Dendritic cell treated with granulocyte-macrophage colony-stimulating factor and Interleukin-4, amounts not matched to agents 40 ng/mL and 50 ng/mL, for 4 days (primary cell): ENCODE data around the gene ALG14.
"Not testable (repeated sequence)": the region's sequence is repeated elsewhere in the genome, so short reads cannot be mapped to it uniquely, and the experiment has no call there.

Experiments used
- H3K27ac Mint-ChIP-seq: one replicate; pipeline ENCODE4 v1.8.0; 2022; ENCODE audit warnings: mild to moderate bottlenecking, mixed read lengths
- H3K27me3 Mint-ChIP-seq: one replicate; pipeline ENCODE4 v1.8.0; 2022; ENCODE audit warnings: mild to moderate bottlenecking, mixed read lengths
- H3K36me3 Mint-ChIP-seq: one replicate; pipeline ENCODE4 v1.8.0; 2022; ENCODE audit warnings: low read depth, mixed read lengths
- H3K4me1 Mint-ChIP-seq: one replicate; pipeline ENCODE4 v1.8.0; 2022; ENCODE audit warnings: low read depth, mixed read lengths
- H3K4me3 Mint-ChIP-seq: one replicate; pipeline ENCODE4 v1.8.0; 2022; ENCODE audit warnings: mild to moderate bottlenecking, moderate library complexity, mixed read lengths
- H3K9me3 Mint-ChIP-seq: one replicate; pipeline ENCODE4 v1.8.0; 2022; ENCODE audit warnings: mixed read lengths
- intact Hi-C: fragments of 100-400 bp; cut with micrococcal nuclease; formaldehyde crosslinking; loops from one replicate; pipeline ENCODE4 v1.15.0; 2022

The ALG14 gene

DNA sequence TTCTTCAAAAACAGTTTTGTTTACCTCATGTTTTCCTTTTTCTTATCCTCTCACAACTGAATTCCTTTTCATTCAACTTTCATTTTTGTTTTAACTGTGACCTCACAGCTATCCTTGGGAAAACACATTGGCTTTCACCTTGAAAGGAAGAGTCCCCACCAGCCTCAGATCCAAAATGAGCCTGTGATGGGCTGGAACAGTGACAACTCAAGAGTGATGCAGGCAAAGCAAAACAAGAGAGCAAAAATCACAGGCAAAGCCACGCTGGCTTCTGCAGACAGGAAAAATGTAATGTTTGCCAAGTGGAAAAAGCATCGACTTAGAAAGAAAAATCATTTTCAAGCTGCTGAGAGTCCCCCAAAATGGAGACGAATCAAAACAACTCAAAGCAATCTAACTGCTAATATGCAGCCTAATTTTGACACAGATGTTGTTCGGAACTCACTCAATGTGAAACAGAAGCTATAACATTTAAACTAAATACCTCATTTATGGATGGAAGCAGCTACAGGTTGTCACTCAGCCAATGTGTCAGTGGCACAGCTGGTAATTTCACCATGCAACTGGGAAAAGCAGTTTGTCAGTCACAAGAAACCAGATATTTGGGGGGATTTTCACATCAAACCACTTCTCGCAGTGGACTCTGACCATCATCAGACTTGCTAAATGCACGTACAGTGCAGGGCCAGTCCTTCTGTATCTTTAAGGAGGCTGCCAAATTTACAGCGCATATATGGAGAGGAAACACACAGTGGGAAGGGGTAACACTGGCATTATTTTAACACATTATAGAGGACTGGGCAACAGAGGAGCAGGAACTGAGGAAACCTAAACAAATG is 50.7 kb downstream of the ALG14 start:
- no peaks in the 10 kb centered on the region for H3K27me3 Mint-ChIP-seq
- H3K9me3 Mint-ChIP-seq: no peaks in the 10 kb centered on the region
- intact Hi-C loops: no loop called here
- H3K36me3 Mint-ChIP-seq: peaks cover 13% of the 10 kb centered on the region
- no peaks in the 10 kb centered on the region for H3K4me1 Mint-ChIP-seq
- H3K4me3 Mint-ChIP-seq: no peak overlapping the region
- H3K27ac Mint-ChIP-seq: no peak overlapping the region

DNA sequence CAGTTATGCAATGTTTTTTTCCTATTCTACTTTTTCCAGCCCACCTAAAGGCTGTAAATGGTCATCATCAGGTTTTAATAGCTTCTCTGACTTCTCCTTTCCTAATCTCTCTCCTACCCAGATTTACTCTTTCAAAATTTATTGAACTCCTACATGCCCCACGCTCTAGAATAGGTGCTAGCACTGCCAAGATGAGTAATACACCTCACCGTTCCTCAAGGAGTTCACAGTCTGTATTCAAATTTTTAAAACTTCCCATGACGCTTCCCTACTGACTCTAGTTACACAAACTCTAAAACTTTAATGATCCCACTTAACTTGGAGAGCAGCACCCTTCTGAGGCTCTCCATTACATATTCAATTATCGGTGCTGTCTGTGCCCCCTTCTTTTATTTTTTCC is 51.6 kb downstream of the ALG14 start:
- intact Hi-C loops: no loop called here
- Mint-ChIP-seq H3K36me3 (peaks cover 7% of the 10 kb centered on the region), H3K27ac (no peak overlapping the region), H3K4me1 (no peaks in the 10 kb centered on the region), H3K27me3 (no peaks in the 10 kb centered on the region), H3K9me3 (no peaks in the 10 kb centered on the region), H3K4me3 (no peak overlapping the region)

DNA sequence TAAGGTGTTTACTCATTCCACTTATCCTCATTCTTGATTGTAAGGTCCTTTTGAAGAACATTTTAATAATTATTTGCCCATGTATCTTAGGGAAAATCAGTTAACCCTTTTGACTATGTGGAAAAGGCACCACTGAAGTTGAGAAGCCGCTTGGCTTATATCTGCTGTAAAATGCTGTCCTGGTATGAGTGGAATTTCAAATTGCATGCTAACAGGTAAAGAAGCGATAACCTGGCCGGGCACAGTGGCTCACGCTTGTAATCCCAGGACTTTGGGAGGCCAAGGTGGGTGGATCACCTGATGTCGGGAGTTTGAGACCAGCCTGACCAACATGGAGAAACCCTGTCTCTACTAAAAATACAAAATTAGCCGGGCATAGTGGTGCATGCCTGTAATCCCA is 53.3 kb downstream of the ALG14 start:
- intact Hi-C loops, H3K4me1 Mint-ChIP-seq, H3K36me3 Mint-ChIP-seq, H3K4me3 Mint-ChIP-seq, H3K27me3 Mint-ChIP-seq, H3K9me3 Mint-ChIP-seq, H3K27ac Mint-ChIP-seq: not testable (repeated sequence)

DNA sequence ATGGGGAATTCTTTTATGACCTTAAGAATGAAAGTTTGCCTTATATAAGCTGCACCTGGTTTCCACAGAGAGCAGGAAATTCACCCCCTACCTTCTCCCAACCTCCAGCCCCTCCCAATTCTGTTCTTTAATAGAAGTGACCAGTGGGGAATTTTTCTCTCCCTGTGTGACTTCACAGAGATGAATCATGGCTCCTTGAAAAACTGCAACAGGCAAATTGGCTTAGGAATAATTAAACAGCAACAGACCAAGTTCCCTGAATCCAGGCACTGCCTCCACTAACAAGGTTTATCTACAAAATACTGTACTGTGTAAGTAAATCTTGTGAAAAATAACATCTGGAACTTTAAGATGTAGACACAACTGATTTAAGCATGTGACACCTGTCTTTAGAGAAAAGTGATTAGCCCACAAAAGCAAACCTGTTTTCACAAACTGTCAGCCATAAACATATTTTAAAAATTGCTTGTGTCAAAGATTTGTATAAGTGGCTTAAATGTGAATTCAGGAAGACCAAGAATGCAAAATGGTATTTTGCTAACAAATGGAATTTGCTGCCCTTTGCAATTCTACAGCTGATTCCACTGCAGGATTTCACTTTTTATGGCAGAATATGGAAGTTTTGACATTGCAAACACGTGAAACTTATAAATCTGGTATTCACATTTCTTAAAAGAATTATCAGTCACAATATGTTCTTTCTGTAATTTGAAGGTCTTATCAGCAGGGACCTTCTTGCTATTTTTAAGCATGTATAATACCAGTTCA is 54.0 kb downstream of the ALG14 start:
- H3K27ac Mint-ChIP-seq: no peak overlapping the region
- intact Hi-C loops: no loop called here
- H3K4me1 Mint-ChIP-seq: no peaks in the 10 kb centered on the region
- H3K9me3 Mint-ChIP-seq: no peaks in the 10 kb centered on the region
- H3K4me3 Mint-ChIP-seq: no peak overlapping the region
- no peaks in the 10 kb centered on the region for H3K27me3 Mint-ChIP-seq
- no peaks in the 10 kb centered on the region for H3K36me3 Mint-ChIP-seq

DNA sequence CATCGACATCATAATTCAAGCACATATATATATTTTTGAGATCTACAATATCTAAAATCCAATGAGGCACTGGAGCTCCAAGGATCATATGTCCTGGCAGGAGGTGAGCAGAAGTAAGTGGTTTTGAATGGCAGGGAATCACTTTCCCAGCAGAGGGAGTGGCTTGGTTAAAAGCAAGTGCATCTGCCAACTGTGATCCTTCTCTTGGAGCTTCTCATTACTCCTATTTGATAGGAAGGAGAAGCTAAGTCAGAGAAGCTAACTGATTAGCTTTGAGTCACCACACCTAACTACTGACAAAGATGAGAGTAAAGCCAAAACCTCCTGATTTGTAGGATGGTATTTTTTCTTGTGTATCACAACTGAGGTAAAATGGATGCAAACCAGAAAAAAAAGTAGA is 55.0 kb downstream of the ALG14 start:
- Mint-ChIP-seq H3K4me3 (no peak overlapping the region), H3K36me3 (no peaks in the 10 kb centered on the region), H3K27ac (no peak overlapping the region), H3K27me3 (no peaks in the 10 kb centered on the region), H3K4me1 (no peaks in the 10 kb centered on the region), H3K9me3 (no peaks in the 10 kb centered on the region)
- intact Hi-C loops: no loop called here

DNA sequence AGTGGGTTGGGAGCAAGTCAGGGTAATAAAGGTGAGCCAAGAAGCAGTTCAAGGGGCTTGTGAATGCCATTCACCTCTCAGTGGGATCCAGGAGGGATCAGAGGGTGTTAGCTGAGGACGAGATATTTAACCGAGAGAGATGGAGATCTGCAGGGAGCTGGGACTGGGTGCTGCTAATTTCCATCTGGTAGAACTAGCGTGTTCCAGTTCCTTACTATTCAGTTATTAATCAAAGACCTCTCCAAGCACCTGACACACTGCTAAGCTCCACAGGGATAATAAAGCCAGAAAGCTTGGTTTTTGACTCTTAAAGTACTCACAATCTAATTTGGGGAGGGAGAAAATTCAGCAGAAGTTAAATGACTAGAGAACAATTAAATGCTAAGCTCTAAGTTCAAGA is 57.7 kb downstream of the ALG14 start:
- Mint-ChIP-seq H3K4me1 (no peaks in the 10 kb centered on the region), H3K9me3 (no peaks in the 10 kb centered on the region), H3K27ac (no peak overlapping the region), H3K27me3 (no peaks in the 10 kb centered on the region), H3K4me3 (no peak overlapping the region), H3K36me3 (no peaks in the 10 kb centered on the region)
- intact Hi-C loops: no loop called here

DNA sequence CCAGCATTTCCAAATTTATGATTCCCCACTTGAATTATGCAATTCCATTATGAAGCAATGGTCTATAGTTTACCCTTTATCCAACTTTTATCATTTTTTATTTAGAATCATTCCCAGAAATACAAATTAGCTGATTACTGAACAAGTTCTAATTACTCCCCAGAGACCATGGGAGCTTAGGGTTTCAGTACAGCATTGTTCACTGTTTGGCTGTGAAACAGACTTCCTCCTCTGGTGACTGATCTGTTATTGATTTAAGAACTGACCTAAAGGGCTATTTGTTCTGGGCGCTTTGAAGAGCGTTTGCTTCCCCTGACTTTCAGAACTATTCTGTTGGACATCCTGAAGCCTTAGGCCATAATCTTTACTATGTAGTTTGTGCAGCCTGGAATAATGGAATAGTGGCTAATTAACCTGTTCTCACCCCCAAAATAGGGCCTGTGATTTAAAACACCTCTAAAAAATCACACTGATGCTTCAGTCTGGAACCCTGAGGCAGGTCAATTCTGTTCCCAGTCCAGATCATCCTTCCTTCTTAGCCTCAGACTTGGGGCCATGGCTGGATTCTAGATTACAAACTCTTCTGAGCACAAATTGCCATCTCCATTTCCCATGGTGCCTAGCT is 58.7 kb downstream of the ALG14 start:
- H3K4me1 Mint-ChIP-seq: no peaks in the 10 kb centered on the region
- H3K36me3 Mint-ChIP-seq: no peaks in the 10 kb centered on the region
- H3K27ac Mint-ChIP-seq: no peak overlapping the region
- H3K27me3 Mint-ChIP-seq: no peaks in the 10 kb centered on the region
- intact Hi-C loops: no loop called here
- no peaks in the 10 kb centered on the region for H3K9me3 Mint-ChIP-seq
- no peak overlapping the region for H3K4me3 Mint-ChIP-seq

DNA sequence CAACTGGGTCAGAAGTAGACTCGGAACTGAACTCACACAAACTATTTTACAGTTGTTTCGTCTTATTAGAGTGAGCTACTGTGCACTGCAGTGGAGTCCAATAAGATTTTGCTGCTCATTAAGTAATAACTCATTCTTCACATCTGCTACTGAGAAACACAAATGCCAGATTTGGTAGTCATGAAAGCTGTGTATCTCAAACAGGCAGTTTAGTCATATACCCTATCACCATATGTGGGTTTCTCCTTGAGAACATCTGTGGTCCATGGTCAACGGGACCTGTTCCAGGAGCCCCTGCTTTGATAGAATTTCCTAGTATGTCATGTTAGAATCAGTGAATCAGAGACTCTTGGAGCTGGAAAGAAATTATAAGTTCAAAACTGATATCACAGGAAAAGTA is 60.4 kb downstream of the ALG14 start:
- no peaks in the 10 kb centered on the region for H3K36me3 Mint-ChIP-seq
- no peaks in the 10 kb centered on the region for H3K4me1 Mint-ChIP-seq
- H3K9me3 Mint-ChIP-seq: no peaks in the 10 kb centered on the region
- no peaks in the 10 kb centered on the region for H3K27me3 Mint-ChIP-seq
- H3K27ac Mint-ChIP-seq: no peak overlapping the region
- no peak overlapping the region for H3K4me3 Mint-ChIP-seq
- intact Hi-C loops: no loop called here

DNA sequence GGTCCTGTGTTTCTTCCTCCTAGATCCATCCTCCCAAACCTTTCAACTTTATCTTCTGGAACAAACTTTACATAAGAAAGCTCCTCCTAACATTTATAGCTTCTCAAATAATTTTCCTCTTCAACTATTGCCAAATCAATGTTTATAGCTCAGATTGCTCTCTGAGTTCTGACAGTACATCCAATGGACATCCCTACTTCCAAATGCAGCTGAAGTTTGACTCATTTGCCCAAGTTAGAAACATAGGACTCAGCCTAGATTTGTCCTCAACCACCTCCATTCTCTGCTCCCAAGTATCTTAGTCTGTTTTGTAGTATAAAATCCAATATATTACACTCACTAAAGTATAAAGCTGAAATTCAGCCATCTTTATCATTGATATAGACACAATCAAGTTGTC is 62.6 kb downstream of the ALG14 start:
- intact Hi-C loops: no loop called here
- no peaks in the 10 kb centered on the region for H3K9me3 Mint-ChIP-seq
- H3K4me1 Mint-ChIP-seq: no peaks in the 10 kb centered on the region
- no peaks in the 10 kb centered on the region for H3K27me3 Mint-ChIP-seq
- H3K27ac Mint-ChIP-seq: no peak overlapping the region
- H3K4me3 Mint-ChIP-seq: no peak overlapping the region
- H3K36me3 Mint-ChIP-seq: no peaks in the 10 kb centered on the region

DNA sequence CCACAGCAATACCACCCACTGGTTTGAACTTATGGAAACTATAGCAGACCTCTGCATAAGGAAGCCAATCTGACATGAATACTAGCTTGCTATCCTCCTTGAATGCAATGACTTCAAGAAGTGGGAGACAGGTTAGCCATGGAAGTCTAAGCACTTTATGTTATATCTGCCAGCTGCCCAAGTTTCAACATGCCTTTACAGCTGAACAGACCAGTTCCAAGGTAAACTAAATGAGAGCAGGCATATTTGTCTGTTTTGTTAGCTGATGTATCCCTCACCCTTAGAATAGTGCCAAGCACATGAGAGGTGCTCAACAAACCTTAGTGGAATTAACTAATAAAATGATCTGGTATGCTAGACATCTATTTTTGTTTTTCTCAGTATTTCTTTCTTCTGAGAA is 65.1 kb downstream of the ALG14 start:
- Mint-ChIP-seq H3K27me3 (no peaks in the 10 kb centered on the region), H3K4me1 (no peaks in the 10 kb centered on the region)

DNA sequence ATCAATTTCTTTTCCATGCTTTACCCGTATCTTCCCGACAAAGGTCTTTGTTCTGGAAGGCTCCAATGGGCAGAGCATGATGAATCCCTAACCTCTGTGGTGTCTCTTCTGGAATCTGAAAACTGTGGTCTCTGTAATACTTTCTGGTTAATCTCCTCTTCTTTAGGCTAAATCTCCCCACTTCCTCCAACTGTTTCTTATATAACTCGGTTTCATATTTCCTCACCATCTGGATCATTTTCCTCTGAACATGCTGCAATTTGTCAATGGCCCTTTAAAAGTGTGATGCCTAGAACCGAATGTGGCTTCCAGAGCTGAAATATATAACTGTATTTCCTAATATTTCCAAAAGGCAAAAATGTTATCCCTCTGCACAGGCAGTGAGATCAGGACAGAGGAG is 66.1 kb downstream of the ALG14 start:
- Mint-ChIP-seq H3K27me3 (no peaks in the 10 kb centered on the region), H3K9me3 (no peaks in the 10 kb centered on the region), H3K36me3 (no peaks in the 10 kb centered on the region), H3K4me1 (no peaks in the 10 kb centered on the region), H3K4me3 (no peak overlapping the region), H3K27ac (no peak overlapping the region)
- intact Hi-C loops: no loop called here

More for the DNA sequence above, 65.1 kb downstream of the ALG14 start:
- Mint-ChIP-seq H3K9me3 (no peaks in the 10 kb centered on the region), H3K36me3 (no peaks in the 10 kb centered on the region), H3K27ac (no peak overlapping the region), H3K4me3 (no peak overlapping the region)
- intact Hi-C loops: no loop called here

DNA sequence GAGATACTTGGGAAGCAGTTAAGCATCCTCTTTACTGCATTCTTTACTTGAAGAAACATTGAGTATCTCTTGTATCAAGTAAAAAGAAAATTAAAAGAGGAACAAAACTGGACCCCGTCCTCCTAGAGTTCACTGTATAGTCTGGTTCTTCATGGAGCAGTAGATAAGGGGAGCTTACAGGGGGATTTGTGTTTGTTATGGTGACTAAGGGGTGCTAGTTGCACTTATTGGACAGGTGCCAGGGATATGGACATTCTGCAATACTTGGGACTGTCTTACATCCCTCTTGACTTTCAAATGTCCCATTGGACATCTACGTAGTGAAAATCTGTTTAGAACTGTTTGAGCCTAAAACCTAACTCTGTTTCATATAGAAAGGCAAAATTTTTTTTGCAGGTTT is 67.2 kb downstream of the ALG14 start:
- H3K36me3 Mint-ChIP-seq: no peaks in the 10 kb centered on the region
- H3K4me3 Mint-ChIP-seq: no peak overlapping the region
- no peaks in the 10 kb centered on the region for H3K4me1 Mint-ChIP-seq
- no peaks in the 10 kb centered on the region for H3K9me3 Mint-ChIP-seq
- no peaks in the 10 kb centered on the region for H3K27me3 Mint-ChIP-seq
- intact Hi-C loops: no loop called here
- no peak overlapping the region for H3K27ac Mint-ChIP-seq

DNA sequence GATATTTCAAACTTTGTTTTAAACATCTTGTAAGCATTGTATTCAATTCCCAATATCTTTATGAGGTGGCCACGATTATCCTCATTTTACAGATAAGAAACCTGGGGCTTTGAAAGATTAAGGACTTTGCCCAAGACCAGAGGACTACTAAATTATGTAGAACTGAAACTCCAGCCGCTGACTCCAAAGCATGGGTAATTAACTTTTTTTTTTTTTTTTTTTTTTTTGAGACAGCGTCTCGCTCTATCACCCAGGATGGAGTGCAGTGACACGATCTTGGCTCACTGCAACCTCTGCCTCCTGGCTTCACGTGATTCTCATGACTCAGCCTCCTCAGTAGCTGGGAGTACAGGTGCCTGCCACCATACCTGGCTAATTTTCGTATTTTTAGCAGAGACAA is 68.7 kb downstream of the ALG14 start:
- no peaks in the 10 kb centered on the region for H3K27me3 Mint-ChIP-seq
- H3K4me1 Mint-ChIP-seq: no peaks in the 10 kb centered on the region
- no peak overlapping the region for H3K4me3 Mint-ChIP-seq
- H3K36me3 Mint-ChIP-seq: no peaks in the 10 kb centered on the region
- no peaks in the 10 kb centered on the region for H3K9me3 Mint-ChIP-seq
- intact Hi-C loops: no loop called here
- no peak overlapping the region for H3K27ac Mint-ChIP-seq

DNA sequence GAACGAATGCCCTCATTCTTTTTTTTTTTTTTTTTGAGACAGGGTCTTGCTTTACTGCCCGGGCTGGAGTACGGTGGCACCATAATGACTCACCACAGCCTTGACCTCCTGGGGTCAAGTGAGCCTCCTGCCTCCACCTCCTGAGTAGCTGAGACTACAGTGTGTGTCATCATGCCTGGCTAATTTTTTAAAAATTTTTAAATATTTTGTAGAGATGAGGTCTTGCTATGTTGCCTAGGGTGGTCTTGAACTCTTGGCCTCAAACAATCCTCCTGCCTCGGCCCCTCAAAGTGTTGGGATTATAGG is 69.4 kb downstream of the ALG14 start:
- Mint-ChIP-seq H3K27me3 (no peaks in the 10 kb centered on the region), H3K4me3 (no peak overlapping the region), H3K4me1 (no peaks in the 10 kb centered on the region), H3K27ac (no peak overlapping the region), H3K9me3 (no peaks in the 10 kb centered on the region), H3K36me3 (no peaks in the 10 kb centered on the region)
- intact Hi-C loops: no loop called here
